Common myeloid progenitor, CD34-positive (primary cell): ENCODE measurements around the gene SLC22A1.

Source experiments
- CTCF ChIA-PET: fragments of 350-600 bp; sonication (Branson Sonifier 250); formaldehyde crosslinking; loops from one replicate; lab custom pipeline; 2021; ENCODE audit warnings: antibody characterized with exemption; lab: Charles Lee
- POLR2A ChIA-PET: fragments of 350-600 bp; sonication (Branson Sonifier 250); formaldehyde crosslinking; loops from one replicate; lab custom pipeline; 2021; ENCODE audit warnings: antibody characterized with exemption; lab: Charles Lee
- DNase-seq, 3 donors: peaks; one replicate each; pipeline versions ENCODE4 v3.0.0 to v3.0.0-alpha.2; 2013
- H3K27ac ChIP-seq, 2 experiments: 1 replicate in 1 of 2; 2 replicates in 1 of 2; pipeline ENCODE4 v1.7.0; 2013; ENCODE audit warnings: inconsistent platforms in 2 of 2, low read length in 2 of 2, mild to moderate bottlenecking in 2 of 2, low read depth in 1 of 2, moderate library complexity in 1 of 2; ENCODE audit not compliant: severe bottlenecking in 2 of 2, insufficient read depth in 1 of 2, poor library complexity in 1 of 2
- H3K27me3 ChIP-seq, 5 experiments: replicated peaks in 2 of 5; 1 replicate in 3 of 5; 2 replicates in 2 of 5; pipeline versions ENCODE4 v1.6.1 to v1.7.0; 2013; ENCODE audit warnings: low read length in 4 of 5, mild to moderate bottlenecking in 2 of 5, moderate library complexity in 2 of 5, inconsistent platforms in 1 of 5; ENCODE audit not compliant: insufficient read depth in 5 of 5, control insufficient read depth in 4 of 5
- H3K36me3 ChIP-seq, 4 experiments: 1 replicate in 2 of 4; 2 replicates in 2 of 4; pipeline versions ENCODE4 v1.6.1 to v1.7.0; 2013; ENCODE audit warnings: low read length in 3 of 4, control low read depth in 1 of 4, mild to moderate bottlenecking in 1 of 4; ENCODE audit not compliant: control insufficient read depth in 4 of 4, insufficient read depth in 4 of 4
- H3K4me1 ChIP-seq, 4 experiments: 1 replicate in 3 of 4; 2 replicates in 1 of 4; pipeline versions ENCODE4 v1.6.1 to v1.7.1; 2013; ENCODE audit warnings: low read length in 3 of 4, mild to moderate bottlenecking in 3 of 4, control low read depth in 1 of 4, inconsistent platforms in 1 of 4, moderate library complexity in 1 of 4; ENCODE audit not compliant: control insufficient read depth in 4 of 4, insufficient read depth in 4 of 4; ENCODE audit errors: control extremely low read depth in 1 of 4
- H3K4me3 ChIP-seq, 7 experiments: 1 replicate in 4 of 7; 2 replicates in 3 of 7; pipeline versions ENCODE4 v1.5.1 to v1.7.0; 2013; ENCODE audit warnings: mild to moderate bottlenecking in 7 of 7, low read length in 6 of 7, moderate library complexity in 6 of 7, inconsistent platforms in 2 of 7, low read depth in 2 of 7, control low read depth in 1 of 7; ENCODE audit not compliant: insufficient read depth in 4 of 7, control insufficient read depth in 1 of 7; ENCODE audit errors: extremely low read depth in 1 of 7
- H3K9me3 ChIP-seq, 5 experiments: 1 replicate in 4 of 5; 2 replicates in 1 of 5; pipeline versions ENCODE4 v1.6.1 to v1.7.1; 2013; ENCODE audit warnings: low read length in 4 of 5, mild to moderate bottlenecking in 2 of 5, inconsistent platforms in 1 of 5, low read depth in 1 of 5, moderate library complexity in 1 of 5; ENCODE audit not compliant: control insufficient read depth in 4 of 5, insufficient read depth in 2 of 5; ENCODE audit errors: control extremely low read depth in 1 of 5
- WGBS: methylation state at CpG from one replicate; pipeline ENCODE4 v1.1.5; 2013; ENCODE audit not compliant: insufficient coverage; 5-methylcytosine and 5-hydroxymethylcytosine counted together

The SLC22A1 gene

DNA sequence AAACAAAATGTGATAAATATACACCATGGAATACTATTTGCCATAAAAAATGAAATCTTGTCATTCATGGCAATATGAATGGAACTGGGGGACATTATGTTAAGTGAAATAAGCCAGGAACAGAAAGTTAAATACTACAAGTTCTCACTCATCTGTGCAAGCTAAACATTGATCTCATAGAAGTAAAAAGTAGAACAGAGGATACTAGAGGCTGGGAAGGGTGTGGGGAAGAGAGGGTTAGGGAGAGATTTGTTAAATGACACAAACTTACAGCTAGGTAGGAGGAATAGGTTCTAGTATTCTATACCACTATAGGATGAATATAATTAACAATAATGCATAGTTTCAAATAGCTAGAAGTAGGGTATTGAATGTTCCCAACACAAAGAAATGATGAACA lies 76.0 kb downstream of the SLC22A1 start:
- Histone ChIP-seq H3K4me3 (no peak overlapping the region), H3K36me3 (no peaks in the 10 kb centered on the region), H3K27ac (no peak overlapping the region), H3K9me3 (peaks cover 0 to 9% (median 0%) of the 10 kb centered on the region in 5 experiments), H3K27me3 (no peaks in the 10 kb centered on the region), H3K4me1 (no peaks in the 10 kb centered on the region)
- POLR2A ChIA-PET = no interaction called here
- no peak for DNase-seq
- CTCF ChIA-PET = no interaction called here

DNA sequence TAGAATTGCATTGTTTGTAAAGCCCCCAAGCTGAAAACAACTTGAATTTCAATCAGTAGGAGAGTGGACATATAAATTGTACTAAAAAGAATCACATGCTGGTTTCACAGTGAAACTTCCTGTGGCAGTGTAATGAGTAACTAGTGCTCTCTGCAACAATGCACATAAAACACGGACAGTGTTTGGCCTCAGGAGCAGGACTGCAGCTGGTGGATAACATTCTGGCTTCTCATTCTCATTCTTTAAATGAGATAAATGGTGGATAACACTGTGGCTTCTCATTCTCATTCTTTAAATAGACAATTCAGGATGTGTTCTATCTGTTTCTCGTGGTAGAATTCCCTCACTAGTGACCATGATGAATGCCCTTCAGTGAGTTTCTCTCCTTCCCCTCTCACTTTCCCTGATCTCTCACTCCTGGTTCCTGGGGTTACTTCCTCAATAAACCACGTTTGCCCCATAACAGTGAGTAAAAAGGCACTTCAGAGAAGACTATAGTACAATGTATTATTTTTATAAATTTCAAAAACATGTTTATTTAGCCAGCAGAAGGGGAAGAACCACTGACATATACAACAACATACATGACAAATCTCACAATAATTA lies 77.1 kb downstream of the SLC22A1 start:
- WGBS = 11% methylated on average over 1 of the region's 3 CpGs
- peaks cover 0 to 4% (median 0%) of the 10 kb centered on the region in 5 experiments for H3K9me3 ChIP-seq
- no peaks in the 10 kb centered on the region for H3K4me1 ChIP-seq
- H3K4me3 ChIP-seq = no peak overlapping the region
- no peak overlapping the region for H3K27ac ChIP-seq
- no peaks in the 10 kb centered on the region for H3K27me3 ChIP-seq
- H3K36me3 ChIP-seq = no peaks in the 10 kb centered on the region
- DNase-seq = no peak
- POLR2A ChIA-PET = no interaction called here
- CTCF ChIA-PET = no interaction called here

DNA sequence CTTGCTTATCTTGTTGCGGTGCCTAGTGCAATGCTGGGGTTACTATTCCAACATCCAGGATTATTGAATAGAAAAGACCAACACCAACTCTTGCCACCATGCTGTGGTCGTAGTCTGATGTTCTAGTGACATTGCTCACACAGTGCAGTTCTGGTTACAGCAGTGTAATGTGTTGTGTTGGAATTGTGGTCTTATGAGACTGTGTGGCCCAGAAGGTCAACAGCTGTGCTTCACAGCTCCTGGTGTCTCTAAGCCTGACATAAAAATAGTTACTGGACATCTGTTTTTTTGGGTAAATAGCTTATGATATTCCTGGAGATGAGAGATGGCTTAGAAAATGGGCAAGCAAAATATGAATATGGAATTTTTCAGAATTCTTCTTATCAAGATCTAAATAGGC lies 79.4 kb downstream of the SLC22A1 start:
- H3K4me3 ChIP-seq = no peak overlapping the region
- ChIA-PET POLR2A (no interaction called here), CTCF (no interaction called here)
- no CpG with 5 or more reads among the region's 2 CpGs for WGBS
- no peak overlapping the region for H3K27ac ChIP-seq
- no peaks in the 10 kb centered on the region for H3K4me1 ChIP-seq
- no peaks in the 10 kb centered on the region for H3K36me3 ChIP-seq
- no peaks in the 10 kb centered on the region for H3K9me3 ChIP-seq
- H3K27me3 ChIP-seq = no peaks in the 10 kb centered on the region
- no peak for DNase-seq

DNA sequence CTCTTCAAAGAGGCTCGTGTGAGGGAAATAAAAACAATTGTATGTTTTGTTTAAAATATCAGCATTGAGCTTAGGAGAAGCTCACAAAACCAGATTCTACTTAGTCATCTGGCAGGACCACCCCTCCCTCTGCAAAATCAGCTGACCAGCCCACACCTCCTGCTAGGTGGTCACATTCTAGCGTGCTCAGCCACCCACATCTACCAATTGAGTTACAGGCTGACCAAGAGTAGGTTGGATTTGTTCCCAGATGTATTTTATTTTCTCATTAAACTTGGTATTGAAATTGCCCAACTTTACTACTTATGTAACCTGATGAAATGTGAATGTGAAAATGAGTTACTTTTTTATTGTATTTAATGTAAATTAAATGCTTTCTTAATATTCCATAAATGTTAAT lies 80.8 kb downstream of the SLC22A1 start:
- no peak overlapping the region for H3K27ac ChIP-seq
- no peak for DNase-seq
- no peaks in the 10 kb centered on the region for H3K36me3 ChIP-seq
- WGBS = 83% methylated on average over 1 of the region's 2 CpGs
- H3K9me3 ChIP-seq = peaks cover 0 to 2% (median 0%) of the 10 kb centered on the region in 5 experiments
- no peaks in the 10 kb centered on the region for H3K27me3 ChIP-seq
- POLR2A ChIA-PET = no interaction called here
- no peaks in the 10 kb centered on the region for H3K4me1 ChIP-seq
- H3K4me3 ChIP-seq = no peak overlapping the region
- CTCF ChIA-PET = no interaction called here

DNA sequence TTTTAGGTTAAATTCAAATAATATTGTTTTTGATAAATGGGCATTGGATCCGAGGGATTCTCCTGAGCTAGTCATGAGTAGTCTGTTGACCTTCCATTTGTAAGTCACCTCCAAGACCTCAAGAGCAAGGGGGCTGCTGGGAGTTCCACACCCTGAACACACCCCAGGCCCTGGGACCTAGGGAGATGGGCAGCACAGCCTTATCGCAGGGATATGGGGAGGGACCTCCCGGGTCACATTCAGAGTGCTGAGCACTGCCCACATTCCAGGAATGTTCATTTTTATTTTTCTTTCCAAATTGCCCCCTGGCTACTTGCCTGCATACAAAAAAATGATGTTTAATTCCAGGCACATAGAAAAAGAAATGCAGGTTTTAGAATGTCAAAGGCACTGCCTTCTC lies 81.5 kb downstream of the SLC22A1 start:
- CTCF ChIA-PET = no interaction called here
- no peak for DNase-seq

DNA sequence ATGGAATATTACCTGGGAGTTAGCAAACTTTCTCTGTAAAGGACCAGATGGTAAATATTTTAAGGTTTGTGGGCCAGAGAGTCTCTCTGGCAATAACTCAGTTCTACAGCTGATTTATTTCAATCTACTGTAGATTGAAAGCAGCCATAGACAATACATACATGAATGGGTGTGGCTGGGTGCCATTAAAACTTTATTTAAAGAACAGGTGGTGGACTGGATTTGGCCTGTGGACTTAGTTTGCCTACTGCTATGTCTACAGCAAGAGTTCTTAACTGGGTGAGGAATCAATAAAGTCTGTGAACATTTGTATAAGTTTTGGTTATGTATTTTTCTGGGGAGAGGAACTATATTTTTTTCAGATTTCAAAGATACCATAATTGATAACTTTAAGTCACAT lies 81.9 kb downstream of the SLC22A1 start:
- Histone ChIP-seq H3K4me1 (no peaks in the 10 kb centered on the region), H3K27me3 (no peaks in the 10 kb centered on the region), H3K36me3 (no peaks in the 10 kb centered on the region), H3K27ac (no peak overlapping the region), H3K4me3 (no peak overlapping the region), H3K9me3 (peaks cover 0 to 5% (median 0%) of the 10 kb centered on the region in 5 experiments)
- POLR2A ChIA-PET = no interaction called here
- CTCF ChIA-PET = no interaction called here
- no peak for DNase-seq

More for the DNA sequence above, 81.5 kb downstream of the SLC22A1 start:
- Histone ChIP-seq H3K9me3 (peaks cover 0 to 5% (median 0%) of the 10 kb centered on the region in 5 experiments), H3K27me3 (no peaks in the 10 kb centered on the region), H3K4me1 (no peaks in the 10 kb centered on the region), H3K27ac (no peak overlapping the region), H3K4me3 (no peak overlapping the region), H3K36me3 (no peaks in the 10 kb centered on the region)
- WGBS = 92% methylated on average over 2 of the region's 3 CpGs
- POLR2A ChIA-PET = no interaction called here

DNA sequence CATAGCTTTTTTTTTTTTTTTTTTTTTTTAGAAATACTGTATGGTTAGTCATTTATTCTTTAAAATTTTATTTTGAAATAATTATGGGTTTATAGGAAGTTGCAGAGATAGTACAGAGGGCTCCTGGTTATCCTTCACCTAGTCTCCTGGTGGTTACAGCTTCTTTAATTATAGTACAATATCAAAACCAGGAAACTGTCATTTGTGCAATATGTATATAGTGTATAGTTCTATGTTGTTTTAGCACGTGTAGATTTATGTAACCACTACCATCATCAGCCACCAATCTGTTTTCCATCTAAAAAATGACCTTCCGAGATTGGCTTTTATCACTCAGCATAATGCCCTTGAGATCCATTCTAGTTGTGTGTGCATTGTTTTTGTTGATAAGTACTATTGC lies 82.3 kb downstream of the SLC22A1 start:
- POLR2A ChIA-PET = no interaction called here
- no peak overlapping the region for H3K27ac ChIP-seq
- no peak for DNase-seq

More for the DNA sequence above, 82.3 kb downstream of the SLC22A1 start:
- Histone ChIP-seq H3K4me3 (no peak overlapping the region), H3K9me3 (peaks cover 0 to 5% (median 0%) of the 10 kb centered on the region in 5 experiments), H3K27me3 (no peaks in the 10 kb centered on the region), H3K36me3 (no peaks in the 10 kb centered on the region), H3K4me1 (no peaks in the 10 kb centered on the region)
- CTCF ChIA-PET = no interaction called here
- no CpG with 5 or more reads among the region's 2 CpGs for whole genome bisulfite sequencing
